Esophagus muscularis mucosa (tissue), 3 donors: ENCODE results near the gene SH3RF3.

Experiments
- CTCF ChIP-seq, 3 experiments: fragments of 200-600 bp in 2 of 3; fragments of 450-650 bp in 1 of 3; sonication (generic) in 2 of 3; IDR thresholded peaks; one replicate each; pipeline ENCODE4 v1.5.1; 2017 to 2019; ENCODE audit warnings: antibody characterized with exemption in 3 of 3, mild to moderate bottlenecking in 2 of 3, moderate library complexity in 1 of 3
- POLR2A ChIP-seq: fragments of 450-650 bp; IDR thresholded peaks from one replicate; pipeline ENCODE4 v1.6.1; 2017; ENCODE audit warnings: antibody characterized with exemption, moderate library complexity, mild to moderate bottlenecking, low read depth
- POLR2AphosphoS5 ChIP-seq, 2 donors: sonication (generic); formaldehyde crosslinking; IDR thresholded peaks; one replicate each; pipeline ENCODE4 v1.6.1; 2017; ENCODE audit warnings: antibody characterized with exemption in 2 of 2

DNA sequence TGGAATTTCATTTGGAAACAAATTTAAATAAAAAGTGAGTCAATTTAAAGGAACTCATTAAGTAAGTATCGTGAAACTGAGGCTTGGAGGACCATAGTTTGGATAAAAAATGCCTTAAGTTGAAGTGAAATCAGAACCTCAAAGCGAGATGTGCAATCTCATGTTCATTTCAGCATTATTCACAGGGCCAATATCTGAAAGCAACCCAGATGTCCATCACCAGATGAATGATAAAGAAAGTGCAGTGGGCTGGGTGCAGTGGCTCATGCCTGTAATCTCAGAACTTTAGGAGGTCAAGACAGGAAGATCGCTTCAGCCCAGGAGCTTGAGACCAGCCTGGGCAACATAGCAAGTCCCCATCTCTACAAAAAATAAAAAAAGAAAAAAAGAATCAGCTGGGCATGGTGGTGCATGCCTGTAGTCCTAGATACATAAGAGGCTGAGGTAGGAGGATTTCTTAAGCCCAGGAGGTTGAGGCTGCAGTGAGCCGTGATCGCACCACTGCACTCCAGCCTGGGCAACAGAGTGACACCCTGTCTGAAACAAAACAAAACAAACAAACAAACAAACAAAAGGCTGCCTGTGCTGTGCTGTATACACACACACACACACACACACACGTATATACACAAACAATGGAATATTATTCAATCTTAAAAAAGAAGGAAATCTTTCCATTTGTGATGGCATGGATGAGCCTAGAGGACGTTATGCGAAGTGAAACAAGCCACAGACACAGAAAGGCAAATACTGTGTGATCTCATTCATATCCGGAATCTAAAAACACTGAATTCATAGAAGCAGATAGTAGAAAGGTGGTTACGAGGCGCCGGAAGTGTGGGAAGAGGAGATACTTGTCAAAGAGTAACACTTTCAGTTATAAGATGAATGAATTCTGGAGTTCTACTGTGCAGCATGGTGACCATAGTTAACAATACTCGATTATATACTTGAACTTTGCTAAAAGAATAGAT, 14.5 kb downstream of the SH3RF3 start:
- TF ChIP-seq POLR2A (no peak), CTCF (IDR thresholded peaks at IDR 0.05) (no peak), POLR2AphosphoS5 (IDR thresholded peaks at IDR 0.05) (no peak)
